Measurements from ENCODE around the gene SPRED3. TPM values are rescaled to one million over a fixed set of nuclear protein-coding genes. Genes with fewer than 3 reads are reported as not detected.

SPRED3 gene
- total and polyA plus RNA-seq, 2 of the 8 experiments (the other 6 are each of a cell fraction or from before 2014, with no cell fraction given): 8.1 to 10.3 TPM

- TF ChIP-seq RNF2 (IDR thresholded peaks at IDR 0.05; ENCODE audit: borderline replicate concordance, low read depth, low read length, missing control alignments, poor library complexity, severe bottlenecking) (no peak), CHD2 (IDR thresholded peaks at IDR 0.05; ENCODE audit: low read length) (peak; percentile 35; the same call in 1 of the 2 replicates), CTBP2 (IDR thresholded peaks at IDR 0.05; ENCODE audit: borderline replicate concordance, insufficient read depth, insufficient read length, low read length) (no peak), USF2 (IDR thresholded peaks at IDR 0.05; ENCODE audit: low read length) (no peak), TAF7 (optimal IDR thresholded peaks at IDR 0.05; ENCODE audit: borderline replicate concordance, low read depth, low read length) (peak; percentile 96), CEBPB (IDR thresholded peaks at IDR 0.05; ENCODE audit: low read depth, low read length) (no peak), ZNF274 (IDR thresholded peaks at IDR 0.05; ENCODE audit: borderline replicate concordance, extremely low read depth, low read length) (no peak)
Measured at GRCh38 chr19:38374332-38375097, 14.0 kb upstream of the SPRED3 start, which contains the start of gene PSMD8 (continued).
